MM.1S (cell line): ENCODE data around the gene RARA.

ENCODE experiments used
- EZH2phosphoT487 ChIP-seq: fragments of 300-600 bp; sonication (generic); IDR thresholded peaks from 2 replicates; pipeline ENCODE4 v1.6.1; 2018; ENCODE audit warnings: antibody characterized with exemption, low read length
- TF ChIP-seq, protein P1 (sequence below): fragments of 300-600 bp; sonication (generic); IDR thresholded peaks from 2 replicates; pipeline ENCODE4 v1.5.1; 2016; ENCODE audit warnings: antibody characterized with exemption, low read length, mixed read lengths

DNA sequence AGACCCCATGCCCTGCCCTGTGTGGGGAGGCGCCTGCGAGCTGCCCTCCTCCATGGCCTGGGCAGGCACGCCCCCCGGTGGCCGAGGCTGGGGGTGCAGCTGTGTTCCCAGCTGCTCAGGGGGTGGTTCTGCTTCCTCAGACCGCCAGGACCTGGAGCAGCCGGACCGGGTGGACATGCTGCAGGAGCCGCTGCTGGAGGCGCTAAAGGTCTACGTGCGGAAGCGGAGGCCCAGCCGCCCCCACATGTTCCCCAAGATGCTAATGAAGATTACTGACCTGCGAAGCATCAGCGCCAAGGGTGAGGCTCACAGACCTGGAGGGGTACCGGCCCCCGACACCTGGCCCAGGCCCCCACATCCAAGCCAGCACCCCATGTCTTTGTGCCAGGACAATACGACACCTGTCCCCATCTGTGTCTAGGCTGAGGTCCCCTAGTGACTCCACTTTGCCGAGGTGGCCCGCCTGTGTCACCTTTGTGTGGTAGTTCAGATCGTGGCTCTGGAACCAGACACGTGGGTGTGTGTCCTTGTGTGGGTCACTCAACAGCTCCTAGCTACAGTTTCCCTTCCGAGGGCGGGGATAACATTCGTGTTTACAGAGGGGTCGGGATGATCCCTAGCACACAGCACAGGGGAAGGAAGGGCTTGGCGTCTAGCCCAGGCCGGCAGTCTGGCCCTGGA, 46.3 kb downstream of the RARA start:
- TF ChIP-seq, protein P1, sequence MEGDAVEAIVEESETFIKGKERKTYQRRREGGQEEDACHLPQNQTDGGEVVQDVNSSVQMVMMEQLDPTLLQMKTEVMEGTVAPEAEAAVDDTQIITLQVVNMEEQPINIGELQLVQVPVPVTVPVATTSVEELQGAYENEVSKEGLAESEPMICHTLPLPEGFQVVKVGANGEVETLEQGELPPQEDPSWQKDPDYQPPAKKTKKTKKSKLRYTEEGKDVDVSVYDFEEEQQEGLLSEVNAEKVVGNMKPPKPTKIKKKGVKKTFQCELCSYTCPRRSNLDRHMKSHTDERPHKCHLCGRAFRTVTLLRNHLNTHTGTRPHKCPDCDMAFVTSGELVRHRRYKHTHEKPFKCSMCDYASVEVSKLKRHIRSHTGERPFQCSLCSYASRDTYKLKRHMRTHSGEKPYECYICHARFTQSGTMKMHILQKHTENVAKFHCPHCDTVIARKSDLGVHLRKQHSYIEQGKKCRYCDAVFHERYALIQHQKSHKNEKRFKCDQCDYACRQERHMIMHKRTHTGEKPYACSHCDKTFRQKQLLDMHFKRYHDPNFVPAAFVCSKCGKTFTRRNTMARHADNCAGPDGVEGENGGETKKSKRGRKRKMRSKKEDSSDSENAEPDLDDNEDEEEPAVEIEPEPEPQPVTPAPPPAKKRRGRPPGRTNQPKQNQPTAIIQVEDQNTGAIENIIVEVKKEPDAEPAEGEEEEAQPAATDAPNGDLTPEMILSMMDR = peak; percentile 81
- TF ChIP-seq EZH2phosphoT487 = no peak
